Lower leg skin (tissue), 3 donors: ENCODE results near the gene TMEM169.

ENCODE experiments used
- POLR2A ChIP-seq, 2 donors: fragments of 450-650 bp; IDR thresholded peaks; one replicate each; pipeline ENCODE4 v1.6.1; 2016 to 2017; ENCODE audit warnings: antibody characterized with exemption in 2 of 2, mild to moderate bottlenecking in 1 of 2, moderate library complexity in 1 of 2
- TF ChIP-seq, protein P1 (sequence below), 3 donors: fragments of 450-650 bp; IDR thresholded peaks; one replicate each; pipeline ENCODE4 v1.5.1; 2016; ENCODE audit warnings: antibody characterized with exemption in 3 of 3, mild to moderate bottlenecking in 3 of 3, moderate library complexity in 2 of 3

- TF ChIP-seq, protein P1, sequence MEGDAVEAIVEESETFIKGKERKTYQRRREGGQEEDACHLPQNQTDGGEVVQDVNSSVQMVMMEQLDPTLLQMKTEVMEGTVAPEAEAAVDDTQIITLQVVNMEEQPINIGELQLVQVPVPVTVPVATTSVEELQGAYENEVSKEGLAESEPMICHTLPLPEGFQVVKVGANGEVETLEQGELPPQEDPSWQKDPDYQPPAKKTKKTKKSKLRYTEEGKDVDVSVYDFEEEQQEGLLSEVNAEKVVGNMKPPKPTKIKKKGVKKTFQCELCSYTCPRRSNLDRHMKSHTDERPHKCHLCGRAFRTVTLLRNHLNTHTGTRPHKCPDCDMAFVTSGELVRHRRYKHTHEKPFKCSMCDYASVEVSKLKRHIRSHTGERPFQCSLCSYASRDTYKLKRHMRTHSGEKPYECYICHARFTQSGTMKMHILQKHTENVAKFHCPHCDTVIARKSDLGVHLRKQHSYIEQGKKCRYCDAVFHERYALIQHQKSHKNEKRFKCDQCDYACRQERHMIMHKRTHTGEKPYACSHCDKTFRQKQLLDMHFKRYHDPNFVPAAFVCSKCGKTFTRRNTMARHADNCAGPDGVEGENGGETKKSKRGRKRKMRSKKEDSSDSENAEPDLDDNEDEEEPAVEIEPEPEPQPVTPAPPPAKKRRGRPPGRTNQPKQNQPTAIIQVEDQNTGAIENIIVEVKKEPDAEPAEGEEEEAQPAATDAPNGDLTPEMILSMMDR (IDR thresholded peaks at IDR 0.05): no peak
- TF ChIP-seq POLR2A (IDR thresholded peaks at IDR 0.05): no peak
Observed at GRCh38 chr2:216033403-216033802, 48.3 kb upstream of the TMEM169 start.
